T47D (cell line): ENCODE results near the gene GALNTL6.

Experiments used
- DNase-seq, 2 experiments: peaks; one replicate each; pipeline versions ENCODE4 v3.0.0 to v3.0.0-alpha.2; 2011 to 2012; ENCODE audit warnings: low read depth in 1 of 2, low spot score in 1 of 2
- JUND ChIP-seq: IDR thresholded peaks from 2 replicates; pipeline ENCODE4 v1.6.1; 2012; ENCODE audit warnings: low read depth
- in situ Hi-C: cut with HindIII; loops from 2 replicates; pipeline ENCODE4 v1.10.0; 2016; ENCODE audit warnings: low sequenced_read_pairs, low pct_unique_long_range_greater_than_20kb

GALNTL6 gene

DNA sequence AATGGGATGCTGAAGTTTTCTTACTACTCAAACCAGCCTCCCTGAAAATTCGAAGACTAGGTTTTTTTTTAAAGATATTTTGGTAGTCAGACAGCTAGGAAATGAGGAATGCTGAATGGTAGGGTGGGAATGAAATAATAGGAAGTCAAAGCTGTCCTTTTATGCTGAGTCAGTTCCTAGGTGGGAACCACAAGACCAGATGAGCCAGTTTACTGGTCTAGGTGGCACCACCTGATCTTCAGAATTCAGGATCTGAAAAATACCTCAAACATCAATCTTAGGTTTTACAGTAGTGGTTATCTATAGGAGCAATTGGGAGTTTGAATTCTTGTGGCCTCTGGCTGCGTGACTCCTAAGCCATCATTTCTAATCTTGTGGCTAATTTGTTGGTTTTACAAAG, 1172.3 kb downstream of the GALNTL6 start:
- TF ChIP-seq JUND, result no peak
- in situ Hi-C loops, result no loop called here
- DNase-seq, result peak in 1 of 2 experiments; percentile 9

DNA sequence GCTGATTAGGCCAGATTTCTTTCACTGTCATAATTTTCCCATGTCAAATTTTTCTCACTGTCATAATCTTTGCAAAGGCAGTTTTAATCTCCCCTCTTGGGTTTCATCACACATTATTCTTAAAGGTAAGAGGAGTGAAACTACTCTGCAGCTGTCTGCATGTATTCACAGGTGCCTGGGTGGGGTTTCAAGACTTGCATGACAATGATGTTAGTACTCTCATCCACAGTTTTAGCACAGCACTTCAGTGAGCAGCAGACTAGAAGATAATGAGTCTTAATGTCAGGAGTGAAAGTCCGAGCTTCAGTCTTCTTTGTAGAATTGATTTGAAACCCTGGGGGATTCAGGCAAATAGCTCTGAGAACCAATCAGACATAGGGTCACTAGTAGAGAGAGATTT, 1172.9 kb downstream of the GALNTL6 start:
- in situ Hi-C loops, result no loop called here
- TF ChIP-seq JUND, result no peak
- DNase-seq, result no peak

DNA sequence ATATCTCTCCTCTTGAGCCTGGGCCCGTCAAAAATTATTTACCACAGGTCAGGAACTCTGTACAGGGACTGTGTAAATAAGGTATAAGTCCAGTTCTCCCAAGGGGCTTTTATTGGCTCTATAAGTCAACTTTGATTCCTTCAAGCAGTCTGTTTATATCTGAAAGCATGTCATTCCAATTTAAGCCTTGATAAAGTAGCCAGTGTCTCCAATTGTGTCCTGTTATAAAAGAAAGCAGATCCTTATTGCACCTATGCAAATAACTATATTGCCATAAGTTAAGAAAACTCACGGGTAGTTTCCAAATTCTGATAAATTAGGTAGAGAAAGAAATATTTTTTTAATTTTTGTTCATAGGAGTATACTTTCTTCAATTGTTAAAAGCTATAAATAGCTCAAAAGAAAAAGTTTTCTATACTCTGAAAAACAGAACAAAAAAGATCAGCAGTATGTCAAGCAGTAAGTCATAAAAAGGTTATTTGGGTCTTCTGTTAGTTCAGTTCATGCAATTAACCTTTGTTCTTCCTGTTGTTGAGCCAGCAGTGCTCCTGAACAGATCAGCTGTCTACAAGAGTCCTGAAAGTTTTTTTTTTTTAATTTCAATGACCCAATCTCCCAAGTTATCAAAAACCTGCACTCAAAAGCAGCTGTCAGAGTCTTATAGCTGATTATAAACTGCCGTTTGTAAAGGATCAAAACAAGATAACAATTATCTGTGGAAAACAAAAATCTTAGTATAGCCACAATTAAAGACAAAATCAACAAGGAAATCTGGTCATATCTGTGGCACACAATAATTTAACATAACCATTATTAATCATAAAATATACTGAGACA, 1177.0 kb downstream of the GALNTL6 start:
- in situ Hi-C loops, result no loop called here
- DNase-seq, result no peak
- no peak for TF ChIP-seq JUND

DNA sequence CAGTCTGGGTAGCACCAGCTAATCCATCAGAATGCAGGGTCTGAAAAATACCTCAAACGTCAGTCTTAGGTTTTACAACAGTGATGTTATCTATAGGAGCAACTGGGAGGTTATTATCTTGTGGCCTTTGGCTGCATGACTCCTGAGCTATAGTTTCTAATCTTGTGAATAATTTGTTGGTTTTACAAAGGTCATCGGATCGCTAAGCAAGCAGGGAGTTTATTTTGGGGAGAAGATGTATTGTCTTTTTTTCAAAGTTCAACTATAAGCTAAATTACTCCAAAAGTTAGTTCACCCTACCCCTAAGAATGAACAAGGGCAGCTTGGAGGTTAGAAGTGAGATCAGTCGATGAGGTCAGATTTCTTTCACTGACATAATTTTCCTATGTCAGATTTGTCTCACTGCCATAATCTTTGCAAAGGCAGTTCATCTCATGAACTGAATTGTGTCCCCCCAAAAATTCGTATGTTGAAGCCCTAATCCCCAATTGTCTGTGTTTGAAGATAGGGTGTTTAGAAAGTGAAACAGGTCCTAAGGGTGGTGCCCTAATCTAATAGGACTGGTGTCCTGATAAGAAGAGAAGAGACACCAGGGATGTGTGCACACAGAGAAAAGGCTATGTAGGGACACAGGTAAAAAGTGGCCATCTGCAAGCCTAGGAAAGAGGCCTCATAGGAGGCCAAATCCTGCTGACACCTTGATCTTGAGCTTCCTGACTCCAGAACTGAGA, 1179.6 kb downstream of the GALNTL6 start:
- in situ Hi-C loops, result no loop called here
- TF ChIP-seq JUND, result no peak
- no peak for DNase-seq

DNA sequence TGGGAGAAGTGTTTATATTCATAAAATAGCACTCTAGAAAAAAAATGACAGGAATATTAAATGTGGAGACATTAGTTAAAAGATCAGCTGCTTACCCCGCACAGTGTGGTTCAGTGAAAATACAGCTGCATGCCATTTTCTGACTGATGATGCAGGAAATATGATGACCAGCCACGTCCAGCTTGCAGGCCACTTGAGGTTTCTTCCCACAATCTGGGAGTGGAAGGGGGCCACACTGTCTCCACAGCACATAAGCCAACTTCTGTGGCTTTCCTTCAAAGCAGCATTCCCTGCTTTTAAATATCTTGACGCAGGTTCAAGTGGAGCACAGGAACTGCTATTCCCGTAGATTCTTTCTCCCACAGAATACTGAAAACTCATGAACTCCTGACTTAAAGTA, 1182.0 kb downstream of the GALNTL6 start:
- TF ChIP-seq JUND, result no peak
- in situ Hi-C loops, result no loop called here

DNA sequence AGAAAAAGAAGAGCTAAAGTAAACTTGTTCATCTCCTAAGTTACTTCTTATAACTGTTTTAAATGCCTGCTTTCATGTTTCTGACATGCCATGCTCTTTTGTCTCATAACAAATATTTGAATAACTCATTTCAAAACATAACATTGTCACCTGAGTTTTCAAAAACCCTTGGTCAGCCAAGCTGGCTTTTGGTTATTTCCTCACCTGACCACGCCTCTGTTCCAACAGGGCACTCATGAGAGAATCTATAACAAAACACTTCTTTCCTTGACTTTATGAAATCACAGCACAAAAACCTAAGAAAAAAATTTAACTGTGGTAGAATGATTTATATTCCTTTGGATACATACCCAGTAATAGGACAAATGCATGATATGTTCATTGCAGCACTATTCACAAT, 1182.5 kb downstream of the GALNTL6 start:
- DNase-seq, result no peak
- in situ Hi-C loops, result no loop called here
- no peak for TF ChIP-seq JUND

More for the DNA sequence above, 1182.0 kb downstream of the GALNTL6 start:
- DNase-seq, result no peak

DNA sequence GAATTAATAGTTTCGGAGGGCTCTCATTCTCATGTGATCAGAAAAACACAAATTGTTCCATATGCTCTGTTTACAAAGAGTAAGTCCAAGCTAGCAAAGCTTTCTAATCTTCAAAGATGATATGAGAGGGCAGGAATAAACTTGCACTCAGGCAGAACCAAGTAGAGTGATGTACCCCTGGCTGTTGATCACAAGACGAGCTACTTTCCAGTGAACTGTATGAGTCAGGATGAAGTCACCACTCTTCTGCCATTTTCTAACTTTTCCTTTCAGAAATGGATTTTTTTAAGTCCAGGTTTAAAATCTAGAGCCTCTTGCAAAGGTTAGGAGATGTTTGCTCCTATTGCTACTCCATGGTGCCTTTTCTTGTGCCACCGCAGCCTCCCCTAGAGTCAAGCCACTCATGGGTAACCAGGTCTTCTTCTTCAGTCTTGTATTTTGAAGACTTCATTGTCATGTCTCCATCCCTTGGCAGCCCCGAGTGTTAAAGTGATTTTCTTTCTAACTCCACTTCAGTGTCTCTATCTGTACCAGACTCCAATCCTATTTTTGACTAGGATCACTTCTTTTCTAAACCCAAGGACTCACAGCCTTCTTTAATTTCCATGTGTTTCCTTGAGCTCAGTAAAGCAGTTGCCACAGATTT, 1183.5 kb downstream of the GALNTL6 start:
- no peak for TF ChIP-seq JUND
- in situ Hi-C loops, result no loop called here
- no peak for DNase-seq

DNA sequence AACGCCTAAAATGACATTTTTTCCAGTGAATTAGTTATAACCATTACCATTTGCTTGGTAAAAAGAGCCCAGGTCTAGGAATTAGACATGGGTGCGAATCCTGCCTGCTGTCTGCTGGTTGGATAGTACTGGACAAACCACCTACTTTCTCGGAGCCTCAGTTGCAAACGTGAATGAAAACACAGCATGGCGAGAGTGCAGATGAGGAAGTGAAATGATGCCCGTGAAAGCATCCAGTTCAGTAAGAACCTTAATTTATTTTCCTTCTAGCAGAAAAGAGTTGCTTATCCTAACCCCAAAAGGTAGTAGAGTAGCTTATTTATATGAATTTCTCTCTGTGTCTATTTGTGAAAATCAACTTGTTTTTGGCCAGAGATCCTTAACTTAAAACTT, 1184.0 kb downstream of the GALNTL6 start:
- no peak for TF ChIP-seq JUND
- DNase-seq, result no peak
- in situ Hi-C loops, result no loop called here

DNA sequence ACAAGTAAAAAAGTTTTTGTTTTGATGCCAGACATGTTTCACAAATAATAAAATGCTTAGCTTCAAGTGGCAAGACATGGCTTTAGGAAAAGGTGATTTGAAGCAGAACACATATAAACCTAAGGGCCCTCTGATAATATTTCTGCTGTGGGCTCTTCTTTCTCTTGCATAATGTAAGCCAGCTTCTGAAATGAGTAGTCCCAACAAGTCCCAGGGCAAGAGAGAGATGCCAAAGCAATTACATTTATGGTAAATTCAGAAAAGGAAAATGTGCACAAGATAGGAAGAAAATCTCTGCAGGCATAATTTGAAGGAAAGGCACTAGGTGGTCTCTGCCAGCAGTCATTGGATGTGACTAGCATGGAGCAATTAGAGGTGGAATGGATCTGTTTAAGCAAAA, 1184.7 kb downstream of the GALNTL6 start:
- DNase-seq, result no peak
- in situ Hi-C loops, result no loop called here
- no peak for TF ChIP-seq JUND

DNA sequence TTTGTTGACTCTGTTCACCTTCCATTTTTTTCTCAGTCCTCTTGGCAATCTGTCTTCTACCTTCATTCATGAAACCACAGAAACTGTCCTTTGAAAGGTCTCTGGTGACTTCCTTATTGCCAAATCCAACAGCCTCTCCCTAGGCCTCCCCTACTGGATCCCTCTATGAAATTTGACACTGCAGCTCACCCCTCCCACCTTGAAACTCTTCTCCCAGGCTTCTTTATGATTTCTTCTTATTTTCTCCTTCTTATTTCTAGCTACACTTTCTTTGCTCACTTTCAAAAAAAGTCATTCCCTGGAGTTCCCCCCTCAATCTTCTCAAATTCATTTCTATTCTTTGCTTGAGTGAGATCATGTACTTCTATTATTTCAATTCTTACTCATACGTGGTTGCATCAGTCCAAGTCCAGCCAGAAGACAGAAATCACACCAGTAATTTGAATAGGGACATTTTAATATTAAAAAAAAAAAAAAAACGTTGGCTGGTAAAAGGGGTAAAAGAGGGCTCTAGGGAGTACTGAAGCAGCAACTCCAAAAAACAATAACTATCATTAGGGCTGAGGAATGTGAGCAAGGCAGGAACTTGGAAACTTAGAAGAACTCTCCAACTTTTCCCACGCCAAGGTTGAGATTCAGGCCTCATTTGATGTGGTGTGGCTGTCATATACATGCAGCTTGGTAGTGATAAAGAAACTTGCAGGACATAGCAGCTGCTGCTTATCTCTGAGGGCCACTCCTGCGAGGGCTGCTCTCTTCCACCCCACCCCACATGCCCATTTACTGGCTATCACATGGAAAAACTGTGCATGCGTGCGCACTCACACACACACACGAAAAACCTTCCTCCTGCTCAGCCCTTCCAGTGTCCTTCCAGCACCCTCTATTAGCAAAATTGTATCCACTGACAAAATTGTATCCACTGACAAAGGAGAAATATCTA, 1185.6 kb downstream of the GALNTL6 start:
- TF ChIP-seq JUND, result no peak
- peak in 1 of 2 experiments; percentile 50 for DNase-seq
- in situ Hi-C loops, result no loop called here

DNA sequence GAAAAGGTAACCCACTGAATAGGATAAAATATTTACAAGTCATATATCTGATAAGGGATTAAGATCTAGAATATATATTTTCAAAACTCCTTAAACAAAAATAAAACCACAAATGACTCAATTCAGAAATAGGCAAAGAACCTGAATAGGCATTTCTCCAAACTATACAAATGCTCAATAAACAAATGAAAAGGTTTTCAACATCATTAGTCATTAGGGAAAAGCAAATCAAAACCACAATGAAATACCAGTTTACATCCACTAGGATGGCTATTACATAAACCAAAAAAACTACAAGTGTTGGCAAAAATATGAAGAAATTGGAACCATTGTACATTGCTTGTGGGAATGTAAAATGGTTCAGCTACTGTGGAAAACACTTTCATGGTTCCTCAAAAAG, 1188.4 kb downstream of the GALNTL6 start:
- in situ Hi-C loops, result no loop called here
- TF ChIP-seq JUND, result no peak

More for the DNA sequence above, 1188.4 kb downstream of the GALNTL6 start:
- no peak for DNase-seq
